Astrocyte of the spinal cord (primary cell): Measurements from ENCODE around the gene IARS2.

Source experiments
- DNase-seq: peaks from one replicate; pipeline ENCODE4 v3.0.0; 2011; ENCODE audit warnings: low read depth, low spot score
- H3K4me3 ChIP-seq: 2 replicates; pipeline ENCODE4 v1.5.1; 2011; ENCODE audit warnings: low read depth, mild to moderate bottlenecking, low read length, moderate library complexity
- in situ Hi-C: cut with HindIII; loops from 2 replicates; pipeline ENCODE4 v1.10.0; 2017; ENCODE audit warnings: low sequenced_read_pairs
- TF ChIP-seq, protein P1 (sequence below): IDR thresholded peaks from 2 replicates; pipeline ENCODE4 v1.5.1; 2012; ENCODE audit warnings: low read depth, mild to moderate bottlenecking, low read length, inconsistent platforms

The IARS2 gene

DNA sequence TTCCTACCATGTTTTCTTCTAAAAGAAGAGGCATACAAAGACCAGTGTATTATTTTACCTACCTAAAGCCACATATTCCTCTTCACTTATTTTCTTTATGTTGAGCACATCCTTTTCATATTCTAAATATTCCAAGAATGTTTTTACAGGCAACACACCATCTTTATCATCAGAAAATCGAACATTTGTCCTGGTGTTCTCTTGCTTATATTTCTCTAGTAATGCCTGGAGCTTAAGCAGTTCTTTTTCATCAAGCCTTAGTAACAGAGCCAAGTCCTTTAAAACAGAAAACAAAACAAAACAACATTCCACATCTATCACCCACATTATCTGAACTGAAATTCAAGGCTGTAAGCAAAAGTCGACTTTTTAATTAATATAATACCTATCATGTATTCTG lies 88.7 kb downstream of the IARS2 start:
- peak; percentile 38 for DNase-seq
- TF ChIP-seq, protein P1, sequence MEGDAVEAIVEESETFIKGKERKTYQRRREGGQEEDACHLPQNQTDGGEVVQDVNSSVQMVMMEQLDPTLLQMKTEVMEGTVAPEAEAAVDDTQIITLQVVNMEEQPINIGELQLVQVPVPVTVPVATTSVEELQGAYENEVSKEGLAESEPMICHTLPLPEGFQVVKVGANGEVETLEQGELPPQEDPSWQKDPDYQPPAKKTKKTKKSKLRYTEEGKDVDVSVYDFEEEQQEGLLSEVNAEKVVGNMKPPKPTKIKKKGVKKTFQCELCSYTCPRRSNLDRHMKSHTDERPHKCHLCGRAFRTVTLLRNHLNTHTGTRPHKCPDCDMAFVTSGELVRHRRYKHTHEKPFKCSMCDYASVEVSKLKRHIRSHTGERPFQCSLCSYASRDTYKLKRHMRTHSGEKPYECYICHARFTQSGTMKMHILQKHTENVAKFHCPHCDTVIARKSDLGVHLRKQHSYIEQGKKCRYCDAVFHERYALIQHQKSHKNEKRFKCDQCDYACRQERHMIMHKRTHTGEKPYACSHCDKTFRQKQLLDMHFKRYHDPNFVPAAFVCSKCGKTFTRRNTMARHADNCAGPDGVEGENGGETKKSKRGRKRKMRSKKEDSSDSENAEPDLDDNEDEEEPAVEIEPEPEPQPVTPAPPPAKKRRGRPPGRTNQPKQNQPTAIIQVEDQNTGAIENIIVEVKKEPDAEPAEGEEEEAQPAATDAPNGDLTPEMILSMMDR: no peak
- no peak overlapping the region for H3K4me3 ChIP-seq
- in situ Hi-C loops: no loop called here

DNA sequence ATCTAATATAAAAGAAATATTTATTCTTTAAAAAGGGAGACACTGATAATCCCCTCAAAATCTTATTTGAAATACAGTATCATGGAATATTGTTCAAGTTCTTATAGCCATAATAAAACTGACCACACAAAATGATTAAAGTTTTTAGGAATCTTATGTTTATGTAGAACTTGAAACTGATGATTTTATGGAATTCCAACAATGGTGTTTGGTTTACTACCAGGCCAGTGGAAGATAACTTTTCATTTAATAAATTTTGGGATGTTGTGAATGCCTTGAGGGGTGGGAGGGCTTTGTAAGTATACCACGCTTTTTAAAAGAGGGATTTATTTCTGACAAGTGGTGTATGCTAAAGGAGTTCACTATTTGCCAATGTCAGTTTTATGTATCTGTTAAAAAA lies 90.6 kb downstream of the IARS2 start:
- DNase-seq: no peak
- H3K4me3 ChIP-seq: no peak overlapping the region
- in situ Hi-C loops: no loop called here
- TF ChIP-seq, protein P1: no peak

DNA sequence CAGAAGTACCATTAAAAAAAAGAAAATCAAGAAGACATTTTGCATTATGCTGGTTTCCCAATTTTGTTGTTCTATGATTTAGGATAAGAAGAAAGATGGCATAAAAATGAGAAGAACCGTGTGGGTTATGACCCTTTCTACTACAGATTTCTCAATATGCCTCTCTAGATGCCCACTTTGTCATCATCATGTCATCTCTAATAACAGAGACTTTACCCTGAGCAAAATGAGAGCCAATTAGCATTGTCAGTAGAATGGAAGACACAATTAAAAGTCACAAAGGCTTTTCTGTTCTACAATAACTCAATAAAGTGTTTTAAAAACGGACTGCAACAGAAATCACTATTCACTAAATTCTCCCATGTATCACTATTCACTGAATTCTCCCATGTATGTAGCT lies 92.8 kb downstream of the IARS2 start:
- no peak for DNase-seq
- in situ Hi-C loops: no loop called here
- no peak overlapping the region for H3K4me3 ChIP-seq
- TF ChIP-seq, protein P1: no peak

DNA sequence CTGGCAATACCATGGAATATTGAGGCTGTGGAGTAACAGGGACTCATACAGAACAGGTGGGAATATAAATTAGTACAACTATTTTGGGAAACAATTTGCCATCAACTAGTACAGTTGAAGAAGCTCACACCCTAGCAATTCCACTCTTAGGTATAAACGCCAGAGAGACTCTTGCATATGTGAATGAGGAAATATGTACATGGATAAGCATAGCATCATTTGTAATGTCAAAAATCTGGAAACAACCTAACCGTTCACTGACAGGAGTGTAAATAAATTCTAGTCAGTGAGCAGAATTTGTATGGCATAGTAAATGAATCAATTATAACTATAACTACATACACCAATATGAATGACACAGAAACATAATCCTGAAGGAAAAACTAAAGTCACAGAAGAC lies 94.6 kb downstream of the IARS2 start:
- in situ Hi-C loops: no loop called here

DNA sequence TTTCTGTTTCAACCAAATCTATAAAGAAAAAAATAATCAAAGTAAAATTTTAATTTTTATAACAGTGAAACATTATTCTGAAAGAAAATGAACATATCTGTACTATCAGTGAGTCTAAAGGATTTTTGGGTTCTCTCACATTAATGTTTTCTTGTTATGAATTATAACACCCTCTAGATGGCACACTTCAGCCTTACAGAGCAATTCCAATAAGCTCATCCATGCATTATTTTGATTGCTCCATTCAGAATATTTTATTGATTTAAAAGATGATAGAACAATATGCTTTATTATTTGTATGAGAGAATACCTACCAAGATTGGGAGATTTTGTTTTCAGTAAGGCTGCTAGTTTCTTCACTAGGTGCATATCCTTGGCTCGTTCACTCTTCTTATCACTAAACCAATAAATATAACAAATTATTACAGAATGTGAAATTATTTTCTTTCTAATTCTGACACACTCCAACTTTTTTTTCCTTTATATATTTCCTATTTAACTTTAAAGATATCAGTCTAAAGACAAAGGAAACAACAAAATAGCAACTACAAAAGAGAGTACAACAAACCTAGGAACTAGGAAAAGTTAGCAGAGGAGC lies 95.9 kb downstream of the IARS2 start:
- in situ Hi-C loops: no loop called here
- DNase-seq: peak; percentile 35
- TF ChIP-seq, protein P1: peak; percentile 51
- H3K4me3 ChIP-seq: no peak overlapping the region

More for the DNA sequence above, 94.6 kb downstream of the IARS2 start:
- no peak for DNase-seq
- TF ChIP-seq, protein P1: no peak
- no peak overlapping the region for H3K4me3 ChIP-seq

DNA sequence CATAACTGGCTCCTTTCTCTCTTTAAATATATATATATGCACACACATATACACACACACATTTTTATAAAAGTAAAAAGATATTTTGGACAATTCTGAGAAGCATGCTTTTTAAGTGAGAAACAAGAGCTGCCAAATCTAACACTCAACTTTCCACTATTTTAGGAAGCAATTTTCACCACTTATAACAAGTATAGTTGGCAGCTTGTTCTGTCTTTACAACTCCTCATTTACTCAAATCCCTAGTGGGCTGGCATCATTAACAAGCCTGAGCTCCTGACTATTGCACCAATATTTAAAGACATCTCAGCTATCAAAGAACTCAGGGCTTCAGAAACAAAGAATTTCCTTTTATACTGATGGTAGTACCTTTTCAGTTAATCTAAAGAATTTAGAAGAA lies 101.8 kb downstream of the IARS2 start:
- no peak overlapping the region for H3K4me3 ChIP-seq
- TF ChIP-seq, protein P1: no peak
- in situ Hi-C loops: no loop called here
- no peak for DNase-seq
